ENCODE data around the gene LCE1C. TPM values are rescaled to one million over a fixed set of nuclear protein-coding genes. Genes with fewer than 3 reads are reported as not detected.

Gene LCE1C
- total and polyA plus RNA-seq, 2 of the 8 experiments (the other 6 are each of a cell fraction or from before 2014, with no cell fraction given) = not detected

GRCh38 chr1:152783095-152783494 is 23.4 kb downstream of the LCE1C start:
- H2AK5ac ChIP-seq (ENCODE audit: low read depth, low read length) = no peak overlapping the region
- H3K79me2 ChIP-seq (ENCODE audit: control insufficient read depth in 1 of 2, insufficient read depth in 2 of 2, low read length in 2 of 2) = no peaks in the 10 kb centered on the region
- no peaks in the 10 kb centered on the region for H3K4me1 ChIP-seq (replicated peaks in 1 of 4; ENCODE audit: control insufficient read depth in 3 of 4, insufficient read depth in 4 of 4, low read length in 3 of 4)
- H3K23ac ChIP-seq (ENCODE audit: insufficient read length) = no peak overlapping the region
- H3K36me3 ChIP-seq (ENCODE audit: control insufficient read depth in 2 of 4, insufficient read depth in 4 of 4, low read length in 3 of 4) = peaks cover 0 to 2% (median 0%) of the 10 kb centered on the region in 4 experiments; a peak in 1 of 8 replicates
- H3K9me3 ChIP-seq (ENCODE audit: insufficient read depth in 2 of 2, low read depth in 1 of 2, low read length in 1 of 2) = peaks cover 59 to 78% of the 10 kb centered on the region in 2 experiments
- FAIRE-seq (no peak), DNase-seq (ENCODE audit: low read depth in 1 of 2, low spot score in 2 of 2) (no peak)
- no peak overlapping the region for H4K5ac ChIP-seq (ENCODE audit: insufficient read length, low read depth, low read length)
- no peak overlapping the region for H2BK12ac ChIP-seq (ENCODE audit: low read depth, low read length)
- H4K20me1 ChIP-seq (replicated peaks in 1 of 2; ENCODE audit: control insufficient read depth in 1 of 2, insufficient read depth in 2 of 2, low read length in 2 of 2) = no peaks in the 10 kb centered on the region
- ChIA-PET CTCF (ENCODE audit: partially characterized antibody) (no interaction called here), POLR2A (ENCODE audit: partially characterized antibody) (no interaction called here)
- H3K79me1 ChIP-seq (ENCODE audit: low read depth, low read length) = no peaks in the 10 kb centered on the region
- no peak overlapping the region for H3K9ac ChIP-seq (replicated peaks in 1 of 4; ENCODE audit: extremely low read depth in 1 of 4, low read depth in 3 of 4, low read length in 3 of 4)
- no peak overlapping the region for H3K18ac ChIP-seq (ENCODE audit: extremely low read depth, low read length)
- H3K27ac ChIP-seq (ENCODE audit: low read depth, low read length) = no peak overlapping the region
- H2AFZ ChIP-seq (ENCODE audit: low read length) = no peak overlapping the region
- H3K4me2 ChIP-seq (ENCODE audit: insufficient read depth in 1 of 2, low read depth in 2 of 2, low read length in 2 of 2) = no peak overlapping the region
- no peak overlapping the region for H2BK120ac ChIP-seq (replicated peaks; ENCODE audit: low read depth, low read length)
- H4K8ac ChIP-seq (ENCODE audit: extremely low read depth, insufficient read depth, low read length) = no peak overlapping the region
- H3K56ac ChIP-seq (replicated peaks; ENCODE audit: insufficient read length, low read depth, low read length) = no peak overlapping the region
- peaks cover 0 to 1% (median 0%) of the 10 kb centered on the region in 4 experiments; a peak in 1 of 7 replicates for H3K27me3 ChIP-seq (replicated peaks in 1 of 4; ENCODE audit: control insufficient read depth in 3 of 4, extremely low read depth in 1 of 4, insufficient read depth in 3 of 4, low read length in 3 of 4)
- no peak overlapping the region for H2BK15ac ChIP-seq (ENCODE audit: low read length)
- no peak overlapping the region for H2BK5ac ChIP-seq (ENCODE audit: low read depth, low read length)
- H2BK20ac ChIP-seq (ENCODE audit: low read length) = no peak overlapping the region
- 72% methylated on average over 2 of the region's 2 CpGs; no CpG with 5 or more reads in 1 of the 2 experiments for WGBS, 2 experiments (ENCODE audit: extremely low coverage in 1 of 2, insufficient coverage in 1 of 2, insufficient read length in 1 of 2, insufficient replicate concordance in 2 of 2, low coverage in 1 of 2, low lambda C conversion rate in 2 of 2, missing lambda C conversion rate in 1 of 2)
- H3K4ac ChIP-seq (replicated peaks; ENCODE audit: insufficient read length, low read depth, low read length) = no peak overlapping the region
- no peaks in the 10 kb centered on the region for H3K23me2 ChIP-seq (ENCODE audit: low read depth, low read length)
- no peak overlapping the region for H3K4me3 ChIP-seq (ENCODE audit: extremely low read depth in 1 of 4, insufficient read depth in 2 of 4, low read depth in 3 of 4, low read length in 4 of 4)
- H4K91ac ChIP-seq (replicated peaks; ENCODE audit: insufficient read length, low read length) = no peak overlapping the region
- H3K14ac ChIP-seq (ENCODE audit: insufficient read length) = no peak overlapping the region
- no peak for TF ChIP-seq RAD21 (IDR thresholded peaks at IDR 0.05 in 1 of 2, conservative IDR thresholded peaks at IDR 0.05 in 1 of 2; ENCODE audit: low read depth in 2 of 2, low read length in 2 of 2)
- TF ChIP-seq TEAD4 (IDR thresholded peaks at IDR 0.05; ENCODE audit: low read depth, low read length) = no peak
- no peak for TF ChIP-seq FOSL1 (IDR thresholded peaks at IDR 0.05; ENCODE audit: insufficient read depth, low read depth, low read length)
- TF ChIP-seq PHF8 (conservative IDR thresholded peaks at IDR 0.05; ENCODE audit: low read depth, low read length) = no peak
- no peak for TF ChIP-seq YY1 (IDR thresholded peaks at IDR 0.05; ENCODE audit: low read depth, low read length)
- no peak for TF ChIP-seq TBP (IDR thresholded peaks at IDR 0.05; ENCODE audit: low read depth, low read length)
- no peak for TF ChIP-seq SIX5 (IDR thresholded peaks at IDR 0.05; ENCODE audit: low read depth, low read length)
- TF ChIP-seq RBBP5 (IDR thresholded peaks at IDR 0.05; ENCODE audit: borderline replicate concordance, low read depth, low read length) = no peak
